B cell (primary cell): ENCODE measurements around the gene MPDZ.

Experiments
- EZH2 ChIP-seq: IDR thresholded peaks from 2 replicates; pipeline ENCODE4 v1.6.1; 2012; ENCODE audit warnings: borderline replicate concordance, low read depth, mild to moderate bottlenecking, moderate library complexity, low read length; ENCODE audit not compliant: insufficient read depth, poor library complexity, severe bottlenecking
- TF ChIP-seq, protein P1 (sequence below): fragments of 200-600 bp; IDR thresholded peaks from one replicate; pipeline ENCODE4 v1.8.0; 2022; ENCODE audit warnings: antibody characterized with exemption, mild to moderate bottlenecking

DNA sequence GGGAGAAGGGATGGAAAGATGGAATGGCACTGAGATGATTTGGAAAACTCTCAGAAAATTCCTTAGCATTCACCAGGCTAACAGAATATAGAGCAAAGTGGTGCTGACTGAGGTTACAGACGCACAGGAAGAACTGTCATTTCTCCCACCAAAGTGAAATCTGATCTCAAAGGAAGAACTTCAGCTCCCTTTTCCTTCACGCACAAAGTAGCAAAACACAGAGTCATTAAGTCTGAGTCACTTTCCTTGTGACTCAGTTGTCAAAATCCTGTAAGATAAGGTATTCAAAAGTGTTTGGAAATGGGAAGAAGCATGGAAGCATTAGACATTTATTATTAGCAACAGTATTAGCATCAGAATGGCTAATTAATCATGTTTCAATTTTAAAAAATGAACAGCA lies 11.7 kb downstream of the MPDZ start:
- TF ChIP-seq, protein P1, sequence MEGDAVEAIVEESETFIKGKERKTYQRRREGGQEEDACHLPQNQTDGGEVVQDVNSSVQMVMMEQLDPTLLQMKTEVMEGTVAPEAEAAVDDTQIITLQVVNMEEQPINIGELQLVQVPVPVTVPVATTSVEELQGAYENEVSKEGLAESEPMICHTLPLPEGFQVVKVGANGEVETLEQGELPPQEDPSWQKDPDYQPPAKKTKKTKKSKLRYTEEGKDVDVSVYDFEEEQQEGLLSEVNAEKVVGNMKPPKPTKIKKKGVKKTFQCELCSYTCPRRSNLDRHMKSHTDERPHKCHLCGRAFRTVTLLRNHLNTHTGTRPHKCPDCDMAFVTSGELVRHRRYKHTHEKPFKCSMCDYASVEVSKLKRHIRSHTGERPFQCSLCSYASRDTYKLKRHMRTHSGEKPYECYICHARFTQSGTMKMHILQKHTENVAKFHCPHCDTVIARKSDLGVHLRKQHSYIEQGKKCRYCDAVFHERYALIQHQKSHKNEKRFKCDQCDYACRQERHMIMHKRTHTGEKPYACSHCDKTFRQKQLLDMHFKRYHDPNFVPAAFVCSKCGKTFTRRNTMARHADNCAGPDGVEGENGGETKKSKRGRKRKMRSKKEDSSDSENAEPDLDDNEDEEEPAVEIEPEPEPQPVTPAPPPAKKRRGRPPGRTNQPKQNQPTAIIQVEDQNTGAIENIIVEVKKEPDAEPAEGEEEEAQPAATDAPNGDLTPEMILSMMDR = no peak
- no peak for TF ChIP-seq EZH2
